GM13977 (cell line): ENCODE measurements around the gene RAB10.
A peak's percentile ranks its signal among the peaks of the same experiment; 100 is the strongest.

Experiments used
- DNase-seq: peaks from one replicate; pipeline ENCODE4 v3.0.0; 2012; ENCODE audit warnings: low spot score
- in situ Hi-C: fragments of 300-500 bp; cut with MboI; formaldehyde crosslinking; loops from one replicate; pipeline ENCODE4 v1.12.0; 2022; ENCODE audit warnings: low sequenced_read_pairs, low pct_unique_long_range_greater_than_20kb, mixed read lengths, inconsistent platforms; ENCODE audit not compliant: unreplicated experiment
- TF ChIP-seq, protein P1 (sequence below): IDR thresholded peaks from 2 replicates; pipeline ENCODE4 v1.5.1; 2012; ENCODE audit warnings: mild to moderate bottlenecking, control low read depth; ENCODE audit not compliant: insufficient read depth; ENCODE audit errors: extremely low read depth, missing control alignments

Gene RAB10

DNA sequence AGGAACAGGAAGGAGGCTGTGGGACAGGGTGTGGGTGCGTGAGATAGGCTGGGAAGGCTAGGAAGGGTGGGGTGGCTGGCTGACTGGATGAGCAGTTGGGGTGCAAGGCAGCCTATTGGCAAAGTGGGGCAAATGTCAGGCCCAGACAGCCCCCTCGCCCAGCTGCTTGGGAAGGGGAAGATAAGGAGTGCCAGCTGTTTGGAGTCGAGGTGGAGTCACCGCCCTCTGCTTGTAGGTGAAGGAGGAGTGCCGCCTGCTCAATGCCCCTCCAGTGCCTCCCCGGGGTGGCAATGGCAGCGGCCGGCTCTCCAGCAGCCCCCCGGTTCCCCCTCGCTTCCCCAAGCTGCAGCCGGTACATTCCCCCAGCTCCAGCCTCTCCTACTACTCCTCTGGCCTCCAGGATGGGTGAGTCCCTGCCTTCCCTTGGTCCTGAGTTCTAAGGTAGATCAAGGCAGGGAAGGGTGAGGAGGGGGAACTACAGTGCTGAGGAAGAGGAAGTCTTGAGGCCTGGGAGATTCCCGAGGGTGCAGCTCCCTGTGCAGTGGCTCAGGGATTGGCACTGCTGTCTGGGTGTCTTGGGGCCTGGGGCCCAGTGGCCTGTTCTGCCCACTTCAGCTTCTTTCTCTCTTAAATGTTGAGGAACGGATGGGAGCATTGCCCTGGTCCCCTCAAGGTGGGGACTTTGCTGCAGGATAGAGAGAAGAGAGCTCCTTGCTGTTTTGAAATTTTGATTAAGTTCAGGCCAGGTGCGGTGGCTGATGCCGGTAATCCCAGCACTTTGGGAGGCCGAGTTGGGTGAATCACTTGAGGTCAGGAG is 152.3 kb downstream of the RAB10 start:
- in situ Hi-C loops: no loop called here

More for the DNA sequence above, 152.3 kb downstream of the RAB10 start:
- TF ChIP-seq, protein P1, sequence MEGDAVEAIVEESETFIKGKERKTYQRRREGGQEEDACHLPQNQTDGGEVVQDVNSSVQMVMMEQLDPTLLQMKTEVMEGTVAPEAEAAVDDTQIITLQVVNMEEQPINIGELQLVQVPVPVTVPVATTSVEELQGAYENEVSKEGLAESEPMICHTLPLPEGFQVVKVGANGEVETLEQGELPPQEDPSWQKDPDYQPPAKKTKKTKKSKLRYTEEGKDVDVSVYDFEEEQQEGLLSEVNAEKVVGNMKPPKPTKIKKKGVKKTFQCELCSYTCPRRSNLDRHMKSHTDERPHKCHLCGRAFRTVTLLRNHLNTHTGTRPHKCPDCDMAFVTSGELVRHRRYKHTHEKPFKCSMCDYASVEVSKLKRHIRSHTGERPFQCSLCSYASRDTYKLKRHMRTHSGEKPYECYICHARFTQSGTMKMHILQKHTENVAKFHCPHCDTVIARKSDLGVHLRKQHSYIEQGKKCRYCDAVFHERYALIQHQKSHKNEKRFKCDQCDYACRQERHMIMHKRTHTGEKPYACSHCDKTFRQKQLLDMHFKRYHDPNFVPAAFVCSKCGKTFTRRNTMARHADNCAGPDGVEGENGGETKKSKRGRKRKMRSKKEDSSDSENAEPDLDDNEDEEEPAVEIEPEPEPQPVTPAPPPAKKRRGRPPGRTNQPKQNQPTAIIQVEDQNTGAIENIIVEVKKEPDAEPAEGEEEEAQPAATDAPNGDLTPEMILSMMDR: no peak
- DNase-seq: peak; percentile 25
